Caki2 (cell line): ENCODE data around the gene SLC4A11. TPM values are rescaled to one million over a fixed set of nuclear protein-coding genes. Genes with fewer than 3 reads are reported as not detected.

Experiments used
- DNase-seq: peaks from one replicate; pipeline ENCODE4 v3.0.0-alpha.2; 2015; ENCODE audit warnings: low read depth
- in situ Hi-C: cut with HindIII; loops from 2 replicates; pipeline ENCODE4 v1.10.0; 2016; ENCODE audit warnings: low sequenced_read_pairs, low pct_unique_long_range_greater_than_20kb, mixed read lengths
- total RNA-seq: library from RNA; depleted of rRNA; stranded (reverse); fragments of >200 nt; shearing (Covaris generic); gene quantifications from 2 replicates; pipeline ENCODE4 v1.2.3, GENCODE V29; 2014; ENCODE audit warnings: low replicate concordance; rRNA removed

SLC4A11 gene
- total RNA-seq: 0.17 and 2.1 TPM in 2 replicates

GRCh38 chr20:3239026-3239866 is at the start of gene SLC4A11:
TSS of gene SLC4A11 (minus strand) at chr20:3239190. CDS start at chr20:3239137, 53 bp downstream.
- in situ Hi-C loops: no loop called here
- DNase-seq: peak; percentile 70

GRCh38 chr20:3283222-3283820 is 44.3 kb upstream of the SLC4A11 start:
- in situ Hi-C loops: no loop called here

GRCh38 chr20:3282271-3283221 is 43.6 kb upstream of the SLC4A11 start:
- DNase-seq: no peak
- in situ Hi-C loops: no loop called here

More at GRCh38 chr20:3283222-3283820, 44.3 kb upstream of the SLC4A11 start:
- DNase-seq: no peak

- in situ Hi-C loops: no loop called here
- DNase-seq: no peak
Observed at GRCh38 chr20:3281437-3281836, 42.4 kb upstream of the SLC4A11 start.

GRCh38 chr20:3279761-3280160 is 40.8 kb upstream of the SLC4A11 start:
- no peak for DNase-seq
- in situ Hi-C loops: no loop called here

GRCh38 chr20:3277686-3278465 is 38.9 kb upstream of the SLC4A11 start:
- DNase-seq: no peak
- in situ Hi-C loops: no loop called here

GRCh38 chr20:3276680-3277015 is 37.7 kb upstream of the SLC4A11 start:
- DNase-seq: peak; percentile 35
- in situ Hi-C loops: no loop called here

GRCh38 chr20:3275966-3276679 is 37.1 kb upstream of the SLC4A11 start:
- no peak for DNase-seq
- in situ Hi-C loops: no loop called here

- no peak for DNase-seq
- in situ Hi-C loops: no loop called here
Observed at GRCh38 chr20:3275064-3275935, 36.3 kb upstream of the SLC4A11 start.

GRCh38 chr20:3273371-3273770 is 34.4 kb upstream of the SLC4A11 start:
- in situ Hi-C loops: no loop called here
- no peak for DNase-seq

GRCh38 chr20:3270051-3270450 is 31.1 kb upstream of the SLC4A11 start:
- in situ Hi-C loops: no loop called here
- DNase-seq: no peak

- DNase-seq: no peak
- in situ Hi-C loops: no loop called here
Observed at GRCh38 chr20:3262566-3262965, 23.6 kb upstream of the SLC4A11 start.

- in situ Hi-C loops: no loop called here
- no peak for DNase-seq
Observed at GRCh38 chr20:3258429-3258828, 19.4 kb upstream of the SLC4A11 start.

- no peak for DNase-seq
- in situ Hi-C loops: no loop called here
Observed at GRCh38 chr20:3255728-3256127, 16.7 kb upstream of the SLC4A11 start.

- no peak for DNase-seq
- in situ Hi-C loops: no loop called here
Observed at GRCh38 chr20:3251806-3252205, 12.8 kb upstream of the SLC4A11 start.

- in situ Hi-C loops: no loop called here
- no peak for DNase-seq
Observed at GRCh38 chr20:3250091-3250504, 11.1 kb upstream of the SLC4A11 start.

- DNase-seq: no peak
- in situ Hi-C loops: no loop called here
Observed at GRCh38 chr20:3248993-3249347, 10.0 kb upstream of the SLC4A11 start.
